Stimulated activated CD8-positive, alpha-beta memory T cell treated with anti-CD3 and anti-CD28 coated beads, Interleukin-4, amount 100 ng/mL, for 48 hours (primary cell): ENCODE data around the gene ZKSCAN3.
"Not testable (repeated sequence)": the region's sequence is repeated elsewhere in the genome, so short reads cannot be mapped to it uniquely, and the experiment has no call there.

Experiments
- DNase-seq: peaks from one replicate; pipeline ENCODE4 v3.0.0-alpha.2; 2020

Gene ZKSCAN3

DNA sequence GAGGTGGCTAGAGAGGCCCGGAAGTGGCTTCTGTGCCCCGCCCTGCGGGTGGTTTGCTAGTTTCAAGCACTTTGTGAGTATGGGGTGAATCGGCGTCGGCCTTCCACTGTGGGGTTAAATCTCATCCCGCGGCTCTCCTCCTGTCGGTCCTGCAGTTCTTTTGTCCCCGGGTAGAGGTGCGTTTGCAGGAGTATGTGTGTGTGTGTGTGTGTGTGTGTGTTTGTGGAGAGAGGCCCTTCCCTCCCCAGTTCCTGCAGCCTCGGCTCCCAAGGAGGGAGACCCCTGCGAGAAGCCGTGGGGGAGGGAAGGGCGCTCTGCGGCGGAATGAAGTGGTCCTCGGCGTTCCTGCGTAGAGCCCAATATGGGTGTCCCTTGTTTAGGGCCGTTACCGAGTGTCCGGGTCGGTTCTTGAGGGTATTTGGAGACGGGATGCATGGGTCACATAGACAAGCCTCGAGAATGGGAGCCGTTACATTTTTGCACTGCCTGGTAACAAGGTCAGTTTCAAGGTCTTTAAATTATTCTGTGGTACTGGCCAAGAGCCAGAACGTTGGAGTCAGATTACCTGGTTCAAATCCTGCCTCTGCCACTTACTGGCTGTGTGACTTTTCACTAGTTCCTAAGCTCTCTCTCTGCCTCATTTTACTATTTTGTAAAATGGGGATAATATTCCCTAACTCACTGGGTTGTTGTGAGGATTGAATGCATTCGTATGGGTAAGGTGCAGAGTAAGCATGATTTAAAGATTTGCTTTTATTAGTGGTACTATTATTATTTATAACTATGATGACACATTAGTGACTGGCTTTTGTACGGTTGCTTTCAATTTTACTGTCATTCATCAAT lies at the start of gene ZKSCAN3:
TSS of gene ZKSCAN3 (plus strand) at position 56 of the 846 bp plus-strand sequence. CDS start 9,640 bp downstream, outside the sequence.
- peak; percentile 91 for DNase-seq

DNA sequence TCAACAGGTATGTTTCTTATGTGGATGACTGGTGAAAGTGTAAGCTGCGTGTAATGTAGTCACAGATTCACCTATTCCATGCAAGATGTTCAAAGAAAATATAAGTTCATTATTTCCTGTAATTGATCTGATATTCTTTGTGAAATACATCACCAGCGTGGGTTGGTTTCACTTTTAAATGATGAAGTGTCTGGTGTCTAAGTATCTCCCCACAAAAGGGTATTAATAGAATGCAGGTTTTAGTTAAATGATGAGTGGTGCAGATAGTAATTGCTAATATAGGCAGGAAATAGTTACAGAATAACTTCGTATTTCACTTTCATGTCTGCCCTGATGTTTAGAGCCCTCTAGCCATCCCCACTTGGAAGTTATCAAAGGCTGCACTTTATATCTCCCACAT lies 46.2 kb upstream of the ZKSCAN3 start:
- no peak for DNase-seq

DNA sequence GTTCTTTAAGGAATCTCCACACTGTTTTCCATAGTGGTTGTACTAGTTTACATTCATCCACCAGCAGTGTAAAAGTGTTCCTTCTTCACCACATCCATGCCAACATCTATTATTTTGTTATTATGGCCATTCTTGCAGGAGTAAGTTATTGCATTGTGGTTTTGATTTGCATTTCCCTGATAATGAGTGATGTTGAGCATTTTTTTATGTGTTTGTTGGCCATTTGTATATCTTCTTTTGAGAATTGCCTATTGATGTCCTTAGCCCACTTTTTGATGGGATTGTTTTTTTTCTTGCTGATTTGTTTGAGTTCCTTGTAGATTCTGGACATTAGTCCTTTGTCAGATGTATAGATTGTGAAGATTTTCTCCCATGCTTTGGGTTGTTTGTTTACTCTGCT lies 43.4 kb upstream of the ZKSCAN3 start:
- DNase-seq = not testable (repeated sequence)

DNA sequence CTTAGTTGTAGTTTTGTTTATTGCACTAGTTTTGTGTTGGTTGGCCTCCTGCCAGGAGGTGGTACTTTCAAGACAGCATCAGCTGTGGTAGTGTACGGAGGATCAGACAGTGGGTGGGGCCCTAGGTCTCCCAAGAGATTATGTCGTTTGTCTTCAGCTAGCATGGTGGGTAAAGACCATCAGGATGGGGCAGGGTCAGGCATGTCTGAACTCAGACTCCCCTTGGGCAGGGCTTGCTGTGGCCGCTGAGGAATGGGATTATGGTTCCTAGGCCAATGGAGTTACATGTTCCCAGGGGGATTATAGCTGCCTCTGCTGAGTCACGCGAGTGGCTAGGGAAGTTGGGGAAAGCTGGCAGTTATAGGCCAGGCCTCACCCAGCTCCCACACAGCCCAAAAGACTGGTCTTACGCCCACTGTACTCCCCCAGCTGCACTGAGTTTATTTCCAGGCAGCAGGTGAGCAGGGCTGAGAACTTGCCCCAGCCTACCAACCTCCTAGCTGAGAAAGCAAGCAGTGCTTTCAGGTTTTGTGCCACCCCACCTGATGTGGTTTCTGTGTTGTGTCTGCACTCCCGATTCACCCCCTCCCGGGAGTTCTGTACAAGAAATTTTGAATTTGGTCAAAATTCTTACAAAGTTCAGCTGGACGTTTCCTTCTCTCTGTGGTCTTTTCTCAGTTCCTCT lies 38.5 kb upstream of the ZKSCAN3 start:
- no peak for DNase-seq

DNA sequence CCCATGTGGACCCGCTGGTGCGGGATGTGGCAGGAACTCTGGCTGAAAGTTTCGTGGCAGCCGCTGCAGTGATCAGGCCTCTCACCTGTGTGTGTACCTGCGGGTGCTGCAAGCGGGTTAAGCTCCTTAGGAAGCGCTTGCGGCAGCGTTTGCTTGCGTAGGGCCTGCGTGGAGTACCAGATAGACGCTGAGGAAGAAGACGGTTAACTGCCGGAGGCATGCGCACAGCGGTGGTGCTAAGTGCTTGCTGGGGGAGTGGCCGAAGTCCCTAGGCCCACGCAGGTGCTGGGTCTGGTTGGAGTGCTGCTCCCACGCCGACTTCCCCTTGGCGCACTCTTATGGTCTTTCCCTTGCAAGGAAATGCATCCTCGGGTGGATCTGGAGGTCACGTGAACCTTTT lies 36.8 kb upstream of the ZKSCAN3 start:
- no peak for DNase-seq

DNA sequence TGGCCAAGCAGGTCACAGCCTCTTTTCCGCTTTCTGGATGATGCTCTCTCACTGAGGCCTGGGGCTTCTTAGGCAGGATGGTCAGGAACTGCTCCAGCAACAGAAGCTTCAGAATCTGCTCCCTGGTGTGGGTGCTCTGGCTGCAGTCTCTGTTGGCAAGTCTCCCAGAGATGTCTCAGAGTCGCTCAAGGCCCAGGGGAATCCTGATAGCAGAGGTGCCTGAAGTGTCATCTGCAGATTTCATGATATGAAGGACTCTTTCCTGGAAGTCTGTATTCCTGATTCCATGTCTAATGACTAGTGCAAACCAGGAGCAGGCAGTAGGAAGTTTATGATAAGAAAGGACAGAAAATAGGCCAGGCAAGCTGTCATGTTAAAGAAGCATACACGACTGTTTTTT lies 34.1 kb upstream of the ZKSCAN3 start:
- DNase-seq = no peak

DNA sequence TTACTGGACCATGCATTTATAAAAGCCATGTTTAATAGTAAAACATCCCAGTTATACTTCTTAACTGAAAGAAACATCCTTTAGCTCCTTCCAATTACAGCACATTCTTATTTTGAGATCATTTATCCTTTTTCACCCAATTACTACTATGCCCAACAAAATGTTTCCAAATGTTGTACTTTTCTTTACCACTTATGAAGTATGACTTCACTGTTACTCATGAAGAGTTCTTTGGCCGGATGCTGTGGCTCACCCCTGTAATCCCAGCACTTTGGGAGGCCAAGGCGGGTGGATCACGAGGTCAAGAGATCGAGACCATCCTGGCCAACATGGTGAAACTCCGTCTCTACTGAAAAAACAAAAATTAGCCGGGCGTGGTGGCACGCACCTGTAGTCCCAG lies 31.9 kb upstream of the ZKSCAN3 start:
- not testable (repeated sequence) for DNase-seq

DNA sequence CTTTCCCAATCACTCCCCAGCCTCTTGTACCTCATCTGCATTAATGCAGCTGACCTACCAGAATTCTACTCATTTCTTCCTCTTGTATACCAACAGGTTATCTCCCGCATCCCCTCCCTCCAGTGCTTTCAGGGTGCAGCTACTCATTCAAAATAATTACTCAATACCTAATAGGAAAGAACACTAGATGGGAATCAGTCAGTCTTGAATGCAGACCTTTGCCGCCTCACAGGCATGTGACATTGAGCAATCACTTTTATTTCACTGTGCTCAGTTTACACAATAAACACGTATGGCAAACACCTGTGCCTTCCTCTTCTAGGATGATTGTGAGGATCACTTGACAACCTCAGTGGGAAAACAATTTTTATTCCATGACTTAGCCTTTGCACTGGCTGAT lies 27.1 kb upstream of the ZKSCAN3 start:
- DNase-seq = no peak

DNA sequence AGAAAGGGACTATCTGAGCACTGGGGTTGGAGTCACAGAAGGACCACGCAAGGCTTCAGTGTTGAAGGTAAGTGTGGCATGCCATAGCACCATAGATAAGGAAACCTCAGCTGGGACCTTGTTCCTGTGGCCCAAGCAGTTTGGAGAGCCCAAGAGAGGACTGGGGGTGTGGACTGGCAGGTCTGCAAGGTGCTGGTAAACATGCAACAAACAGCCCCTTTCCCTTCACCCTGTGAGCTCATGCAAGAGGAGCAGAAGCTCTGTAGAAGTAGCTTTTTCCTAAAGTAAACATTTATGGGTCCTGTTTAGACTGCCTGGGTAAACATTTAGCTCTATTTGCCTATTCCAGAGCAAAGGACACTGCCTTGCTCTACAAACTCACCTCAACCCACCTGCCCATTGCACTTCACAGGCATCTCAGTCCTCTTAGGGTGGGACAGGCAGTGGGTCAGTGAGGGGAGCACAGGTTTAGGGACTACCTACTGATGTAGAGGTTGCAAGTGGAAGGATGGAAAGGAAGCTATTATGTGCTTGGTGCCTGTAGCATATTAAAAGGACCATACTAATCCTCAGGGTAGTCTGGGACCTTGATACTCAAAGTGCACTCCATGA lies 25.8 kb upstream of the ZKSCAN3 start:
- DNase-seq = no peak

DNA sequence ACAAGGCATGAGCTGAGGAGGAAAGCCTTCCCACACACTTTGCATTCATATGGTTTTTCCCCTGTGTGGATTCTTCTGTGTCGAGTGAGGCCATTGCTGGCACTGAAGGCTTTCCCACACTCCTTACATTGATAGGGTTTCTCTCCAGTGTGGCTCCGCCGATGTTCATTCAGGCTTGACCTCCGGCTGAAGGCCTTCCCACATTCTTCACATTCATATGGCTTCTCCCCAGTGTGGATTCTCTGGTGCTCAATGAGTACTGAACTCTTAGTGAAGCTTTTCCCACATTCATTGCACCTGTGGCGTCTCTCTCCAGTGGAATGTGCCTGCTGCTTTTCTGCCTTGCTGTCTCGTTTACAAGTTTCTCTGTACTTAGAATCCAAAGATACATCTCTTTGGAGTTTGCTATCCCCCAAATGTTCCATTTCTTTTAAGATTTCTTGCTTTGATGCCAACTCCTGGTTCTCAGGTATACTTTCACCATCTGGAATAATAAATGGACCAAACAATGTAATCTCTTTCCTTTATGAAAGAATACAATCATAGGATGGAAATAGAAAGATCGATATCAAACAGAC lies 23.3 kb upstream of the ZKSCAN3 start:
- DNase-seq = no peak

DNA sequence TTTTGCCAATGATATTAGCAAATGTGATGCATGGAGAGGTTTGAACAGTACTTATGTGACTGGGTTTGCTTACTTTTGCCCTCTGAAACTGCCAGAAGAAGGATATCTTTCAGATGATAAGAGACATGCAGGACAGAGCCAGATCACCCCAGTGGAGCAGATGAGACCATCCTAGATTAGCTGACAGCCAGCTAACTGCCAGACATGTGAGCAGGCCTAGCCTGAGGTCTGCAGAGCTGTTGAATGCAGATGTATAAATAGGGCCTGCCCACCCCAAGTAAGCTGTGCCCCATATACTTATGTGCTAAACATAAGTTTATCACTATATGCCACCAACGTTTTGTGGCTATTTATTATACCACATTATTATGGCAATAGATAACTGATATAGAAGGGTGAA lies 19.7 kb upstream of the ZKSCAN3 start:
- DNase-seq = no peak

DNA sequence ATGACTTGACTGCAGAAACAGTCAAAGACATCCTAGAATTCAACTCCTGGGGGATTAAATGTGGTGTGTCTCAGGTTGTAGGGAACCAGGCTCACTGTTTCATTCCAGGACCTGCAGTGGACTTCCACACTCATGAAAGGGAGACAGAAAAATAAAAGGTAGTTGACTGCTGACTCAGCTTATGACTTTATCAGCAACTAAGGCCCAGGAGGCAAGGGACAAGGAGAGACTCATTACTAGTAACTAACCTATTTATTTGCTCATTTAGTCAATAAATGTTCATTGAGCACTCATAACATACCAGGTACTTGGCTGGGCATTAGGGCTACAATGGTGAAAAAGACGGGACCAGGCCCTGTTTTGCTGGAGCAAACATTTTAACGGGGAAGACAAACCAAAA lies 16.7 kb upstream of the ZKSCAN3 start:
- no peak for DNase-seq

DNA sequence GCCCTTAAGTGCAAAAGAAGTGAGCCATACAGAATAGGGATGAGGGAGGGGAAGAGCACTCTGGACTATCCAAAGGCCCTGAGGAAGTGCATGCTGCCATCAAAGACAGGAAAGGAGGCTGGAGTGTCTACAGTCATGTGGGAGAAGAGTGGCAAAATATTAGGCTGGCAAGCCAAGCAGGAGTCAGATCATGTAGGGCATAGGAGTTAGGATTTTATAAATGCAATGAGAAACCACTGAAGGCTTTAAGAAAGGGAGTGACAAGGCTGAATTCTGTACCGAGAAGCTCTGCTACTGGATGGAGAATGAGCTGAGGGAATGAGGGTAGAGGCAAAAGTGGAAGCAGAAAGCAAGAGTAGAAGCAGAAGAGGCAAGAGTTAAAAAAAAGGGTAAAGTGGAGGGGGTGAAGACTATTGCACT lies 16.1 kb upstream of the ZKSCAN3 start:
- DNase-seq = no peak

DNA sequence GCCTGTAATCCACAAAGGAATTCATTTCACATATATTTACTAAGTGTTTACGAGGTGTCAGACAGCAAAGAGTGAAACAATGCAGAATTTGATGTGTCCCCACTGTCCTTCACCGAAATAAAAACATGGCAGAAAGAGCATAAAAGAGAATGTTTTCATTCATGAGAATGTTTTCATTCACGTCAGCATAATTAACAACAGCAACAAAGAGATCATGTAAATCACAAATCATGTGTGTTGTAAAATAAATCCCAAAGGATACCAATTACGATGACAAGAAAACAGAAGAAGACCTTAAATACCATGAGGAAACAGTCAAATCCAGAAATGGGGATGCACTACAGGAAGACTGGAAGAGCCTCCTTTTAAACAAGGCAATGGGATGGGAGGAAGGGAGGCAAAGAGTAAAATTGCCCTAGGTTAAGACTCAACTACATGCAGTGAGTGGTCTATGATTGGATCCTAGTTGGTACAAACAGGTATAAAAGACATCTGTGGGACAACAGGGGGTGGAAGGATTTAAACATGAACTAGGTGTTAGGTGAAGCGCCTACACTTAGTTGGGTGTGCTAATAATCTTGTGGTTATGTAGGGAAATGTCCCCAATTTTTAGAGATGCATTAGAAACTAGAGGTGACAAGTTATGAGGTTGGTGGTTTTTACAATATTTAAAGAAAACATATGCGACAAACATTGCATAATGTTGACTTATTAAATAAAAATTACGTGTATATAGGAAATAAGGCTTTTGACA lies 15.3 kb upstream of the ZKSCAN3 start:
- no peak for DNase-seq

DNA sequence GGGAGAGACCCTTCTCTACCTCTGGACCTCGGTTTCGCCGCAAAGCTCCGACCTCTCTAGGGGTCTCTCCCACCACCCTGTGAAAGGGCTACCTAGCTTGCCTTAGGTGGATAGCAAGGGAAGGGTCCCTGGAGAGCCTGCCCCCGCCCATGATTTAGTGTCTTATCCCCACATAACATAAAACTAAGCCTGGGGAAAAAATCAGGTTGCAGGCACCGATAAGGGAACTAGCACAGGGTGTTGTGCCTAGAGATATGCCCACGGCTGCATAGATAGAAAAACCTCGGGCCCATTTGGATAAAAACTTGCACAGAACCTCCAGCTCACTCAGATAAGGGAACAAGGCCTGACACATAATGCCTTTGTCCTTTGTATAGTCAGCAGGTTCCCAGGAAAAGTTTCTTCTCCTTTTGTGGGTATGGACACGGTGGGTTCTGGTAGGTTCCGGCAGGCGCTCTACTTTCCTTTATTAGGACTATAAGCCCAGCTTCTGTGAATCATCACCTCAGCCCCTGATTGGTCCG lies 14.6 kb upstream of the ZKSCAN3 start:
- no peak for DNase-seq

DNA sequence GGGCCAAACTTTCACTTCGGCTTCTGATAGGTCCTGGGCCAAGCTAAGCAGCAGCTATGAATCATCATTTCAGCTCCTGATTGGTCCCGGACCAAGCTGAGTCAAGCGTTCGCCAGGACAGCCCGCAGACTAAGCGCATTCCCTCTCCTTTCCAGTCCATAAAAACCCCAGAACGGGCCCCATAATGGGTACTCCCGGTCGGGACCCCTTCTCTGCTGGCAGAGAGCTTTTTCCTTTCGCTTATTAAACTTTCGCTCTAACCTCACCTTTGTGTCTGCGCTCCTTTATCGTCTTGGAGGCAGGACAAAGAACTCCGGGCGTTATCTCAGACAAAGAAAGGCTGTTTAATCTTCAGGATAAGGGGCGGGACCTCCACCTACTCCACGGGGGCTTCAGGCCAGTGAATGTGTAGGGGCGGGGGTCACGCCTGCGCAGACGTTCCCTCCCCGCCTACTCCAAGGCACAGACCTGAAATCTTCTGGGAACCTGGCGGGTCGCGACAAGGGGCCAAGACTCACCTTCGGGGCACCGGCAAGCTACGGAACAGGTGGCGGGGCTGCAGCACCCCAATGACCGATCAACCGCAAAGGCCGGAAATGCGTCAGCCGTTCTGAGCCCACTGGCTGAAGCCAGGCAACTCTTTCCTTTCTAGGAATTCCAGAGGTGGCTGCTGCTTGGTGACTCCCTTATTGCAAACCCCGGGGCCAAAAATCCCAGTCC lies 14.0 kb upstream of the ZKSCAN3 start, which contains the start of gene ZSCAN31:
TSS of gene ZSCAN31 (minus strand) at position 585 of the 720 bp plus-strand sequence. CDS start 6,465 bp downstream, outside the sequence.
- peak; percentile 82 for DNase-seq

DNA sequence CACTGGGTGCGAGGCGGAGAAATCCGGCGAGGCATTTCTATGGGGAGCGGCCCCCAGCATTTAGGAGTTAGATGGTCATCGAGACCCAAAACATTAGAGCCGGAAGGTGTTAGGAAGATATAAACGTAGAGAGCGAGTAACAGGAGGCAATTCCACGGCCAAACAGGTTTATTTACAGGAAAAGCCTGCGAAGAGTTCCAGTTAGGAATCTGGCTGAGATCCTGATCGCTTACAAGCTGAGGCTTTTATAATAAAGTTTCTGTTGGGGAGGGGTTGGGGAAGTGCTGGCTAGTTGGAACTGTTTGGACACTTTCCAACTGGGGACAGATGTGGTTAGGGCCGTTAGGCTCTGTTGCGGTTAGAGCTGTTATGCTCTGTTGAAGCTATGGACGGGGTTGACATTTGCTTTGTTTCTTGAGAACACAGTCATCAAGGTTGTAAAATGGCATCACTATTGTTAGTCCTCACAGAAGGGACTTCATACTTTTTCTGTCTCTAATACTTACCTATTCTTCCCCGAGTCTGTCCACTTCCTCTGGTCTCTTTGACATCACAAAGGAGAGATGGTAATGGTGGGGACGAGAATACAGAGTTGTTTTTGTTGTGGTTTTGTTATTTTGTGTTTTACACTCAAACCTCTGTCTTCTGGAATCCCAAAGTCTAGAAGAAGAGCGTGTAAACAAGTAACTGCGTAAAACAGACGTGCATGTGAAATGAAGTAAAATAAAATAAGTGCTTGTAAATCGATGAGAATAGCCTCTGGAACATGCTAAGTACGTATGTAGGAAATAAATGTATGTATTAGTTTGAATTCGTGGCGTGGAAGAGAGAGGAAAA lies 13.2 kb upstream of the ZKSCAN3 start:
- peak; percentile 38 for DNase-seq

DNA sequence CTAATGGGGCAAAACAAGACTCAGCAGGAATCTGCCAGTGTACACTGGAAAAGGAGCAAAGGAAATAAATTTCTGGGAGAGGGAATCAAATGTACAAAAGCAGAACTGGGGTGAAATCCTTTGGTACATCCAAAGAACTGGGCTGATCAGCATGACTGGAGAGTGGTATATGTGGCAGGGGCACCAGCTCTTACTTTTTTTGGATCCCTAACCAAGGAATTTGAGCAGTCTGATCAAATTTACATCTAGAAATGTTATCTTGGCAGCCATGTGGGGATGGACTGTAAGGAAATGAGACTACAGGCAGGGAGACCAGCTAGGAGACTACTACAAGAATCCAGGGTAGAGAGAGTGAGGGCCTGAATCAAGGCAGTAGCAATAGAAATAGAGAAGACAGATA lies 12.6 kb upstream of the ZKSCAN3 start:
- DNase-seq = no peak

DNA sequence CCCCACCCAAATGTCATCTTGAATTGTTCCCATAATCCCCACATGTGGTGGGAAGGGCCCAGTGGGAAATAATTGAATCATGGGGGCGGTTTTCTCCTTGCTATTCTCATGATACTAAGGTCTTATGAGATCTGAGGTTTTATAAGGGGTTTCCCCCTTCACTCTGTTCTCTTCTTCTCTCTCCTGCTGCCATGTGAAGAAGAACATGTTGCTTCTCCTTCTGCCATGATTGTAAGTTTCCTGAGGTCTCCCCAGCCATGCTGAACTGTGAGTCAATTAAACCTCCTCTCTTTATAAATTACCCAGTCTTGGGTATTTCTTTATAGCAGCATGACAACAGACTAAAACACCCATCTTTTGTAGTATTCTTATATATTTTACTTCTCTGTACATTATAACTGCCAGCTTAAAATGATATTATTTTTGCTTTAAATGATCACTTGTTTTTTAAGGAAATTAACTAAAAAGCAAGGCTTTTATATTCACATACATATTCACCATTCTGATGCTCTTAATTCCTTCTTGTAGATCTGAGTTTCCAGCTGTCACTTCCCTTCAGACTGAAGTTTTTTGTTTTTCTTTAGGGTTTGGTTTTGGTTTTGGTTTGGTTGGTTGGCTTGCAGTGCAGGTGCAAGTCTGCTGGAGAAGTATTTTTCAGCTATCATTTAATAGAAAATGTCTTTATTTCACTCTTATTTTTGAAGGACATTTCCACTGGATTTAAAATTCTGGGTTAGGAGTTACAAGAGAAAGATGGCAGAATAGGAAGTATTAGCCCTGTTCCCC lies 9.2 kb upstream of the ZKSCAN3 start:
- DNase-seq = no peak
